GM12878 (cell line): Measurements from ENCODE around the gene CTSW. TPM values are rescaled to one million over a fixed set of nuclear protein-coding genes. Genes with fewer than 3 reads are reported as not detected.

Source experiments
- ATF2 ChIP-seq: IDR thresholded peaks from 2 replicates; pipeline ENCODE4 v1.6.1; 2012; ENCODE audit warnings: low read length, inconsistent platforms
- CEBPZ ChIP-seq: fragments of 150-350 bp; IDR thresholded peaks from 2 replicates; pipeline ENCODE4 v1.6.1; 2016; ENCODE audit warnings: low read depth, low read length
- HCFC1 ChIP-seq: fragments of 150-350 bp; IDR thresholded peaks from 2 replicates; pipeline ENCODE4 v1.6.1; 2014; ENCODE audit warnings: low read length
- HDAC6 ChIP-seq: fragments of 200-600 bp; sonication (generic); IDR thresholded peaks from one replicate; pipeline ENCODE4 v1.8.0; 2017; ENCODE audit warnings: antibody characterized with exemption; ENCODE audit not compliant: unreplicated experiment
- IRF4 ChIP-seq: IDR thresholded peaks from 2 replicates; pipeline ENCODE4 v1.6.1; 2011; ENCODE audit warnings: low read depth, low read length
- LARP7 ChIP-seq: fragments of 450-650 bp; IDR thresholded peaks from 2 replicates; pipeline ENCODE4 v1.6.1; 2017; ENCODE audit warnings: mild to moderate bottlenecking
- NR2C1 ChIP-seq: fragments of 450-650 bp; IDR thresholded peaks from 2 replicates; pipeline ENCODE4 v1.6.1; 2017; ENCODE audit warnings: antibody characterized with exemption, mild to moderate bottlenecking, moderate library complexity
- NR2C2 ChIP-seq: IDR thresholded peaks from 2 replicates; pipeline ENCODE4 v1.6.1; 2011; ENCODE audit warnings: borderline replicate concordance, low read depth; ENCODE audit not compliant: control insufficient read depth, insufficient read length
- NR2F1 ChIP-seq: fragments of 450-650 bp; conservative IDR thresholded peaks from 2 replicates; pipeline ENCODE4 v1.6.1; 2017; ENCODE audit warnings: mild to moderate bottlenecking
- POLR2A ChIP-seq: IDR thresholded peaks from 2 replicates; pipeline ENCODE4 v1.6.1; 2011; ENCODE audit warnings: low read depth, mild to moderate bottlenecking, low read length
- RAD21 ChIP-seq: IDR thresholded peaks from 2 replicates; pipeline ENCODE4 v1.6.1; 2011; ENCODE audit warnings: mild to moderate bottlenecking, low read depth, low read length, moderate library complexity; ENCODE audit not compliant: insufficient read depth
- RUNX3 ChIP-seq: IDR thresholded peaks from 2 replicates; pipeline ENCODE4 v1.6.1; 2012; ENCODE audit warnings: low read length, inconsistent platforms
- SKIL ChIP-seq: fragments of 450-650 bp; IDR thresholded peaks from 2 replicates; pipeline ENCODE4 v1.6.1; 2017; ENCODE audit warnings: mild to moderate bottlenecking, low read depth, inconsistent platforms; ENCODE audit not compliant: poor library complexity, severe bottlenecking
- SMAD1 ChIP-seq: fragments of 450-650 bp; IDR thresholded peaks from 2 replicates; pipeline ENCODE4 v1.6.1; 2018; ENCODE audit warnings: mild to moderate bottlenecking, low read depth; ENCODE audit not compliant: partially characterized antibody
- SMAD5 ChIP-seq: IDR thresholded peaks from 2 replicates; pipeline ENCODE4 v1.6.1; 2016; ENCODE audit warnings: antibody characterized with exemption, low read depth
- SP1 ChIP-seq: IDR thresholded peaks from one replicate; pipeline ENCODE4 v1.6.1; 2011; ENCODE audit warnings: low read depth, low read length
- TARDBP ChIP-seq: IDR thresholded peaks from 2 replicates; pipeline ENCODE4 v1.6.1; 2016; ENCODE audit warnings: borderline replicate concordance
- TCF3 ChIP-seq: IDR thresholded peaks from 2 replicates; pipeline ENCODE4 v1.6.1; 2012; ENCODE audit warnings: low read depth, mild to moderate bottlenecking, low read length, borderline replicate concordance; ENCODE audit not compliant: insufficient read depth
- ZNF217 ChIP-seq: fragments of 450-650 bp; IDR thresholded peaks from 2 replicates; pipeline ENCODE4 v1.6.1; 2017; ENCODE audit warnings: antibody characterized with exemption, mild to moderate bottlenecking
- polyA plus RNA-seq, 11 experiments: library from polyadenylated mRNA; depleted of rRNA in 4 of 11; unstranded in 6 of 11; stranded (reverse) in 5 of 11; fragments of >200 nt; fragmentation: Nextera tagmentation in 4 of 11; fragmentation: Illumina TruSeq in 1 of 11; extraction: Ambion mirVana in 4 of 11; extraction: Trizol in 1 of 11; gene quantifications; 1 replicate in 1 of 11; 2 replicates in 10 of 11; pipeline versions ENCODE4 v1.2.1 to v1.2.3, GENCODE V29; 2011 to 2016; ENCODE audit warnings: inconsistent platforms in 2 of 11, missing spikeins in 2 of 11, low read depth in 1 of 11
- total RNA-seq, 4 experiments: library from RNA; depleted of rRNA in 3 of 4; stranded (reverse); fragments of >200 nt in 3 of 4; fragmentation: Illumina TruSeq in 1 of 4; extraction: Trizol in 1 of 4; gene quantifications; 2 replicates each; pipeline versions ENCODE4 v1.2.1 to v1.2.3, GENCODE V29; 2013 to 2021
- TF ChIP-seq, protein P1 (sequence below): fragments of 450-650 bp; formaldehyde crosslinking; IDR thresholded peaks from 2 replicates; pipeline ENCODE4 v1.5.0; 2022; ENCODE audit warnings: mild to moderate bottlenecking, missing genetic modification characterization

CTSW gene
- total and polyA plus RNA-seq, 10 of the 15 experiments (the other 5 are each of a cell fraction or from before 2014, with no cell fraction given): 0.53 to 12.0 (median 1.7) TPM

DNA sequence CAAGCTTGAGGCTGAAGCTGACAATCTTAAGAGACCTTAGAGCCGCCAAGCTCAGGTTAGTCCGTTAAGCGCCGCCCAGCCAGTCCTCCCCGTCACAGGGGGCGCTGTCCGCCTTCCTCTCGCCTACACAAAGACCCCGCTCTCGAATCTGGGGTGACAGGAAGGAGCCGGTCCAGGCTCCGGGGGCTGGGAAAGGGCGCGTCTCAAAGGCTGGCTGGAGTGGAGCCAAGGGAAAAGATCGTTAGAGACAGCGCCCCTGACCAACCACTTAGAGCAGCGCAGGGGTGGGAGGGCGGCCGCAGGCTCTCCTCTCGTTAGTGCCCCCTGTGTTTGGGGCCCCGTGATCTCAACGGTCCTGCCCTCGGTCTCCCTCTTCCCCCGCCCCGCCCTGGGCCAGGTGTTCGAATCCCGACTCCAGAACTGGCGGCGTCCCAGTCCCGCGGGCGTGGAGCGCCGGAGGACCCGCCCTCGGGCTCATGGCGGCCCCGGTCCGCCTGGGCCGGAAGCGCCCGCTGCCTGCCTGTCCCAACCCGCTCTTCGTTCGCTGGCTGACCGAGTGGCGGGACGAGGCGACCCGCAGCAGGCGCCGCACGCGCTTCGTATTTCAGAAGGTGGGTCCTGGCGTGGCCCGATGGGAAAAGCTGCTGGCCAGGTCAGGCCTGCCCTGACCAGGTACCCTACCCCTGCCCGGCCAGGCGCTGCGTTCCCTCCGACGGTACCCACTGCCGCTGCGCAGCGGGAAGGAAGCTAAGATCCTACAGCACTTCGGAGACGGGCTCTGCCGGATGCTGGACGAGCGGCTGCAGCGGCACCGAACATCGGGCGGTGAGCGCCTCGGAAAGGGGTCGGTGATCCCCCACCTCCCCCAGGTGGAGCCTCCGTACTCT lies 19.1 kb upstream of the CTSW start, which contains the start of gene MUS81 (continued):
- TF ChIP-seq SKIL (peak; percentile 15), RUNX3 (no peak), ATF2 (no peak), ZNF217 (peak; percentile 64; the same call in 1 of the 2 replicates), SMAD5 (peak; percentile 76), RAD21 (peak; percentile 9; the same call in 1 of the 2 replicates), LARP7 (peak; percentile 77; the same call in 1 of the 2 replicates), SP1 (peak; percentile 65), POLR2A (peak; percentile 89), NR2C2 (no peak), SMAD1 (peak; percentile 67), NR2C1 (peak; percentile 56), TARDBP (0 out of 2 replicates have a peak, but pooled peaks have one; percentile 13), NR2F1 (peak; percentile 17; the same call in 1 of the 2 replicates), CEBPZ (no peak), HDAC6 (no peak), IRF4 (0 out of 2 replicates have a peak, but pooled peaks have one; percentile 8), TCF3 (0 out of 2 replicates have a peak, but pooled peaks have one; percentile 41), HCFC1 (peak; percentile 64)
- TF ChIP-seq, protein P1, sequence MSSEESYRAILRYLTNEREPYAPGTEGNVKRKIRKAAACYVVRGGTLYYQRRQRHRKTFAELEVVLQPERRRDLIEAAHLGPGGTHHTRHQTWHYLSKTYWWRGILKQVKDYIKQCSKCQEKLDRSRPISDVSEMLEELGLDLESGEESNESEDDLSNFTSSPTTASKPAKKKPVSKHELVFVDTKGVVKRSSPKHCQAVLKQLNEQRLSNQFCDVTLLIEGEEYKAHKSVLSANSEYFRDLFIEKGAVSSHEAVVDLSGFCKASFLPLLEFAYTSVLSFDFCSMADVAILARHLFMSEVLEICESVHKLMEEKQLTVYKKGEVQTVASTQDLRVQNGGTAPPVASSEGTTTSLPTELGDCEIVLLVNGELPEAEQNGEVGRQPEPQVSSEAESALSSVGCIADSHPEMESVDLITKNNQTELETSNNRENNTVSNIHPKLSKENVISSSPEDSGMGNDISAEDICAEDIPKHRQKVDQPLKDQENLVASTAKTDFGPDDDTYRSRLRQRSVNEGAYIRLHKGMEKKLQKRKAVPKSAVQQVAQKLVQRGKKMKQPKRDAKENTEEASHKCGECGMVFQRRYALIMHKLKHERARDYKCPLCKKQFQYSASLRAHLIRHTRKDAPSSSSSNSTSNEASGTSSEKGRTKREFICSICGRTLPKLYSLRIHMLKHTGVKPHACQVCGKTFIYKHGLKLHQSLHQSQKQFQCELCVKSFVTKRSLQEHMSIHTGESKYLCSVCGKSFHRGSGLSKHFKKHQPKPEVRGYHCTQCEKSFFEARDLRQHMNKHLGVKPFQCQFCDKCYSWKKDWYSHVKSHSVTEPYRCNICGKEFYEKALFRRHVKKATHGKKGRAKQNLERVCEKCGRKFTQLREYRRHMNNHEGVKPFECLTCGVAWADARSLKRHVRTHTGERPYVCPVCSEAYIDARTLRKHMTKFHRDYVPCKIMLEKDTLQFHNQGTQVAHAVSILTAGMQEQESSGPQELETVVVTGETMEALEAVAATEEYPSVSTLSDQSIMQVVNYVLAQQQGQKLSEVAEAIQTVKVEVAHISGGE: 0 out of 2 replicates have a peak, but pooled peaks have one; percentile 4
